ENCODE measurements around the gene BPIFB3. TPM values are rescaled to one million over a fixed set of nuclear protein-coding genes. Genes with fewer than 3 reads are reported as not detected.

BPIFB3 gene
- total RNA-seq, 2 donors from 2014 or later: not detected

GRCh38 chr20:33019465-33020277, 34.0 kb upstream of the BPIFB3 start:
- Histone ChIP-seq H3K4me3 (ENCODE audit: low read length) (no peak overlapping the region), H3K27ac (ENCODE audit: low read depth, low read length) (no peak overlapping the region), H3K36me3 (ENCODE audit: control insufficient read depth, insufficient read depth, low read length) (no peaks in the 10 kb centered on the region), H3K4me1 (ENCODE audit: control insufficient read depth, insufficient read depth, low read length) (no peaks in the 10 kb centered on the region), H3K27me3 (ENCODE audit: control insufficient read depth, insufficient read depth, low read length, poor library complexity, severe bottlenecking) (no peaks in the 10 kb centered on the region), H3K9me3 (ENCODE audit: control insufficient read depth, low read length) (no peaks in the 10 kb centered on the region), H3K9ac (ENCODE audit: extremely low read depth, low read length, poor library complexity, severe bottlenecking) (no peak overlapping the region)
- H3K36me3 Mint-ChIP-seq (ENCODE audit: low read depth): no peaks in the 10 kb centered on the region
- TF ChIP-seq CTCF (conservative IDR thresholded peaks at IDR 0.05): no peak
- 93 to 97% methylated on average over 13 to 23 of the region's 23 CpGs for WGBS, 2 experiments (ENCODE audit: insufficient coverage in 1 of 2, insufficient read length in 1 of 2)
- H3K9me3 Mint-ChIP-seq: no peaks in the 10 kb centered on the region
- no peak overlapping the region for H3K4me3 Mint-ChIP-seq
- DNase-seq: no peak
- peaks cover 8% of the 10 kb centered on the region for H3K4me1 Mint-ChIP-seq
- peaks cover 25% of the 10 kb centered on the region for H3K27me3 Mint-ChIP-seq (ENCODE audit: insufficient read depth)
- no peak overlapping the region for H3K27ac Mint-ChIP-seq

GRCh38 chr20:33020278-33021161, 33.2 kb upstream of the BPIFB3 start:
- H3K27ac Mint-ChIP-seq: no peak overlapping the region
- H3K4me3 Mint-ChIP-seq: no peak overlapping the region
- no peak for TF ChIP-seq CTCF (conservative IDR thresholded peaks at IDR 0.05)
- Histone ChIP-seq H3K9ac (ENCODE audit: extremely low read depth, low read length, poor library complexity, severe bottlenecking) (no peak overlapping the region), H3K27me3 (ENCODE audit: control insufficient read depth, insufficient read depth, low read length, poor library complexity, severe bottlenecking) (no peaks in the 10 kb centered on the region), H3K27ac (ENCODE audit: low read depth, low read length) (no peak overlapping the region), H3K4me1 (ENCODE audit: control insufficient read depth, insufficient read depth, low read length) (no peaks in the 10 kb centered on the region), H3K9me3 (ENCODE audit: control insufficient read depth, low read length) (no peaks in the 10 kb centered on the region), H3K36me3 (ENCODE audit: control insufficient read depth, insufficient read depth, low read length) (no peaks in the 10 kb centered on the region), H3K4me3 (ENCODE audit: low read length) (no peak overlapping the region)
- peaks cover 2% of the 10 kb centered on the region for H3K4me1 Mint-ChIP-seq
- no peaks in the 10 kb centered on the region for H3K9me3 Mint-ChIP-seq
- peaks cover 16% of the 10 kb centered on the region for H3K27me3 Mint-ChIP-seq (ENCODE audit: insufficient read depth)
- DNase-seq: no peak
- 93 to 94% methylated on average over 17 to 18 of the region's 18 CpGs for WGBS, 2 experiments (ENCODE audit: insufficient coverage in 1 of 2, insufficient read length in 1 of 2)
- H3K36me3 Mint-ChIP-seq (ENCODE audit: low read depth): no peaks in the 10 kb centered on the region

- Histone ChIP-seq H3K27me3 (ENCODE audit: control insufficient read depth, insufficient read depth, low read length, poor library complexity, severe bottlenecking) (no peaks in the 10 kb centered on the region), H3K9me3 (ENCODE audit: control insufficient read depth, low read length) (no peaks in the 10 kb centered on the region), H3K27ac (ENCODE audit: low read depth, low read length) (no peak overlapping the region), H3K4me3 (ENCODE audit: low read length) (no peak overlapping the region), H3K9ac (ENCODE audit: extremely low read depth, low read length, poor library complexity, severe bottlenecking) (no peak overlapping the region), H3K4me1 (ENCODE audit: control insufficient read depth, insufficient read depth, low read length) (no peaks in the 10 kb centered on the region), H3K36me3 (ENCODE audit: control insufficient read depth, insufficient read depth, low read length) (no peaks in the 10 kb centered on the region)
- H3K4me3 Mint-ChIP-seq: no peak overlapping the region
- peaks cover 6% of the 10 kb centered on the region for H3K27me3 Mint-ChIP-seq (ENCODE audit: insufficient read depth)
- WGBS, 2 experiments (ENCODE audit: insufficient coverage in 1 of 2, insufficient read length in 1 of 2): 93% methylated on average over 3 of the region's 3 CpGs; no CpG with 5 or more reads in 1 of the 2 experiments
- H3K27ac Mint-ChIP-seq: no peak overlapping the region
- H3K36me3 Mint-ChIP-seq (ENCODE audit: low read depth): no peaks in the 10 kb centered on the region
- H3K4me1 Mint-ChIP-seq: peaks cover 2% of the 10 kb centered on the region
- no peak for TF ChIP-seq CTCF (conservative IDR thresholded peaks at IDR 0.05)
- H3K9me3 Mint-ChIP-seq: no peaks in the 10 kb centered on the region
- DNase-seq: no peak
Measured at GRCh38 chr20:33021879-33022278, 31.8 kb upstream of the BPIFB3 start.

Measured in endodermal cell (in vitro differentiated cells).